ENCODE measurements around the gene STUB1.

STUB1 gene

DNA sequence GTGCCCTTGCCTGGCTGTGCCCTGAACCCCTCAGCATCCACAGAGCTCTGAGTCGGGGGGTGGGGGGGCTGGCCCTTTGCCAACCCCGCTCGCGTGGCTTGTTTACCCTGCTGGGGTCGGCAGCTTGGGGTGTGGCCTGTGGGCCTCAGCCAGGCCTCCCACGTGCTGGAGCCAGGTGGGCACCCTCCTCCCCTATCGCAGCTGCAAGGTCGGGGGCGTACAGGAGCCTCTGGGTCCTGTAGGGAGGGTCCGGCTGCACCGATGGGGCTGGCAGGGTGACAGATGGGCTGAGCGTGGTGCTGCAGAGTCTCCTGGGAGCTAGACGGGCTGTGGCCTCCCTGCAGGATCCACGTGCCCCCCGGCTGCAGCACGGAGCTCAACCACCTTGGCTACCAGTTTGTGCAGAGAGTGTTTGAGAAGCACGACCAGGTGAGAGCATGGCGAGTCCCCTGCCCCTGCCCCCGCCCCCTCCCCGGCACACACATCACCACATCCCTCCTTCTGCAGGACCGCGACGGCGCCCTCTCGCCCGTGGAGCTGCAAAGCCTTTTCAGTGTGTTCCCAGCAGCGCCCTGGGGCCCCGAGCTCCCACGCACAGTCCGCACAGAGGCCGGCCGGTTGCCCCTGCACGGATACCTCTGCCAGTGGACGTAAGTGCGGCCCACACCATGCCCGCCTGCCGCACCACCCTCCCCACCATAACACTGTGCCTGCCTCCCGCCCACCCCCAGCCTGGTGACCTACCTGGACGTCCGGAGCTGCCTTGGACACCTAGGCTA, 8.7 kb upstream of the STUB1 start:
- DNase-seq (ENCODE audit: low read depth): no peak
- TF ChIP-seq CTCF (conservative IDR thresholded peaks at IDR 0.05; ENCODE audit: control insufficient read depth, insufficient read depth, low read depth, low read length): no peak
- no peak overlapping the region for H3K4me3 ChIP-seq (ENCODE audit: control insufficient read depth, low read depth, low read length)

DNA sequence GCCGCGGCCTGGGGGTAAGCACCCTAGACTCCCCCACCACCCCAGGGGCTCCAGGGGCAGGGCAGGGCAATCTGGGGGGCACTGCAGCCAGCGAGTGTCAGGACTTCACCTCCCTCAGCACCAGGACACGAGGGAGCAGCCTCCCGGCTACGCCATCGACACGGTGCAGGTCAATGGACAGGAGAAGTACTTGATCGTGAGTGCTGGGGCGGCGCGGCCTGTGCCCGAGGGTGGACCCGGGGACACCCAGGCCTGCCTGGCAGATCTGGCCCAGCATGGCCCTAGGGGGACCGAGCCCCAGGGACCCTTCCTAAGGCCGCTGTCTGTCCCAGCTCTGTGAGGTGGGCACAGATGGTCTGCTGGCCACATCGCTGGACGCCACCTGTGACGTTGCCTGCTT, 7.8 kb upstream of the STUB1 start:
- no peak for TF ChIP-seq CTCF (conservative IDR thresholded peaks at IDR 0.05; ENCODE audit: control insufficient read depth, insufficient read depth, low read depth, low read length)
- DNase-seq (ENCODE audit: low read depth): no peak
- no peak overlapping the region for H3K4me3 ChIP-seq (ENCODE audit: control insufficient read depth, low read depth, low read length)

GRCh38 chr16:672851-673250, 7.4 kb upstream of the STUB1 start:
- no peak overlapping the region for H3K4me3 ChIP-seq (ENCODE audit: control insufficient read depth, low read depth, low read length)
- no peak for TF ChIP-seq CTCF (conservative IDR thresholded peaks at IDR 0.05; ENCODE audit: control insufficient read depth, insufficient read depth, low read depth, low read length)
- DNase-seq (ENCODE audit: low read depth): no peak

DNA sequence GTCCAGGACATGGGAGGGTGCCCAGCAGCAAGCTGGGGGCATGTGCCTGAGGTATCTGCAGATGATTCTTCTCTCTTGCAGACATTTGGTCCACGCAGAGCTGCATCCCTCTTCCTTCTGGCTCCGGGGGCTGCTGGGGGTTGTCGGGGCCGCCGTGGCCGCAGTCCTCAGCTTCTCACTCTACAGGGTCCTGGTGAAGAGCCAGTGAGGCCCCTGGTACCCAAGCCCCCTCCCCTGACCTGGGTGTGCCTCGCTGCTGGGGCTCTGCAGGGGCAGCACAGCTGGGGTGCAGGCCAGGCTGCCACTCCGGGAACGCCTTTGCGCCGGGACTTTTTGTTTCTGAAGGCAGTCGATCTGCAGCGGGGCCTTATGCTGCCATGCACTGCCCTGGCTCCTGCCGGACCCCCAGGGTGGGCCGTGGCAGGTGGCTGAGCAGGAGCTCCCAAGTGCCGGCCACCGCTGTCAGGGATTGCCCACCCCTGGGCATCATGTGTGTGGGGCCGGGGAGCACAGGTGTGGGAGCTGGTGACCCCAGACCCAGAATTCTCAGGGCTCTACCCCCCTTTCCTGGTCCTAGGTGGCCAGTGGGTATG, 6.7 kb upstream of the STUB1 start:
- no peak overlapping the region for H3K4me3 ChIP-seq (ENCODE audit: control insufficient read depth, low read depth, low read length)
- DNase-seq (ENCODE audit: low read depth): no peak
- TF ChIP-seq CTCF (conservative IDR thresholded peaks at IDR 0.05; ENCODE audit: control insufficient read depth, insufficient read depth, low read depth, low read length): no peak

DNA sequence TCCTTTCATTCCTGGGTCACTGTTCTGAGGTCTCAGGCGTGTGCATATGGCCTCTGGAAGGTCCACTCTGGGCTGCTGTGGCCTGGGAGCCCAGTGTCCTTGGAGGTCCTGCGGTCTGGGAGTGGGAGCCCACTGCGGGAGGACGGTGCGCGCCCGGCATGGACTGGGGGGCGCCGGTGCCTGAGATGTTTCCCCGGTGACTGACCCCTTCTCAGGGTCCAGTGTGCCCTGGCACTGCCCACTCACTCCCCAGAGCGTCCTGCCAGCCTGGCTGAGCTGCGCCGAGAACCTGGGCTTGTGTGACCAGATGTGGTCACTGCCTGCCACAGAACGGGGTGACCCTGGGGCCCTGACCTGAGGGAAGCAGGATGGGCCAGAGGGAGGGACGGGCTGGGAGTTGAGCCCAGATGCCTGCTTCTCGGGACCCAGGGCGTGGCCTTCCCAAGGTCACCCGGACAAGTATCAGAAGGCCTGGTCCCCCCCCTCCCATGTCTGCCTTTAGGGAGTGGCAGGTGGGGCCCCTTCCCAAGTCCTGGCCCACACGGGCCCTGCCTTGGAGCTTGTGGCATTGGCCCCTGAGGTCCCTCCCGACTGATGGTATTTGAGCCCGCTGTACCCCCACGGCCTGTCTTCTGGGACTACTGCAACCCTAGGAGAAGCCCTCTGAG, 5.9 kb upstream of the STUB1 start:
- no peak overlapping the region for H3K4me3 ChIP-seq (ENCODE audit: control insufficient read depth, low read depth, low read length)
- TF ChIP-seq CTCF (conservative IDR thresholded peaks at IDR 0.05; ENCODE audit: control insufficient read depth, insufficient read depth, low read depth, low read length): no peak
- DNase-seq (ENCODE audit: low read depth): no peak

DNA sequence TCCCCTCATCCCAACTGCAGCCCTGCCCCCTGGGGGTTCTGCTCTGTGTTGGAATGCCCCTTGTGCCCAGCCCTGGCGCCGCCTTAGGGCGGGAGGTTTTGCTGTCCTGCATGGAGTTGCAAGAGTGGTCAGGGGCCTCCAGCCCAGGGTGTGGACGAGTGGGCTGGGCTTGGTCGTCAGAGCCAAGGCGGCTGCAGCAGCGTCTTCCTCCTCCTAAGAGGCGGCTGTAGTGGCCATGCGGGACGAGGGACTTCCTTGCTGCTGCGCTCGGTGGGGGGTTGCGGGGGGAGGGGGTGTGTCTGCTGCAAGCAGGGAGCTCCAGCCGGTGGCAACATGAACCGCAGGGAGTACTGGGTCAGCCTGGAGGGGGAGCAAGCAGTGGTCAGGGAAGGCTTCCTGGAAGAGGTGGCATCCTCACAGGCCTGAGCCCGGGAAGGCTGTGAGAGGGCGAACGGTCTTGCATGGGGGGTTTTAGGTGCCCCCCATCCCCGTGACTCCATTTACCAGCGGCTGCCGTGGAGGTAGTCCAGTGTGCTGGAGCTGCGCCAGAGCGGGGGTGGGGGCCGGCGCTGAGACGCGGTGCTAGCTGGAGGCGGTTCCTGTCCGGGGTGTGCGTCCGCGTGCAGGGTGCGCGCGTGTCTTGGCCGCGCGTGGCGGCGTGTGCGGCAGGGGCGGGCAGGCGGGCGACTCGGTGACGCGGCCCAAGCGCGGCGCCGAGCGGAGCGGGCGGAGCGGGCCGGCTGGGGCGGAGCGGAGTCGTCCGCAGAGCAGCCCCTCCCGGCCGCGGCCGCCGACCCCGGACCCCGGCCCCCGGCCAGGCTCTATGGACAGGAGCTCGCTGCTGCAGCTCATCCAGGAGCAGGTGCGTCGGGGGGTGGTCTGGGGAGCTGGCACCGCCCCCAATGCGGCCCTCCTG, 5.0 kb upstream of the STUB1 start, which contains the start of gene RHBDL1:
Gene RHBDL1, plus strand, starts transcription at position 704 of the 916 bp plus-strand sequence. Its CDS starts 120 bp downstream, at position 824.
- H3K4me3 ChIP-seq (ENCODE audit: control insufficient read depth, low read depth, low read length): peak within 1 kb of the TSS; percentile 33
- peak; percentile 52 for DNase-seq (ENCODE audit: low read depth)
- TF ChIP-seq CTCF (conservative IDR thresholded peaks at IDR 0.05; ENCODE audit: control insufficient read depth, insufficient read depth, low read depth, low read length): no peak
